ENCODE results near the gene HES1. TPM values are rescaled to one million over a fixed set of nuclear protein-coding genes. Genes with fewer than 3 reads are reported as not detected.

Gene HES1
- total and polyA plus RNA-seq, 9 of the 15 experiments (the other 6 are each of a cell fraction or from before 2014, with no cell fraction given), result 3.4 to 37.0 (median 19.3) TPM

DNA sequence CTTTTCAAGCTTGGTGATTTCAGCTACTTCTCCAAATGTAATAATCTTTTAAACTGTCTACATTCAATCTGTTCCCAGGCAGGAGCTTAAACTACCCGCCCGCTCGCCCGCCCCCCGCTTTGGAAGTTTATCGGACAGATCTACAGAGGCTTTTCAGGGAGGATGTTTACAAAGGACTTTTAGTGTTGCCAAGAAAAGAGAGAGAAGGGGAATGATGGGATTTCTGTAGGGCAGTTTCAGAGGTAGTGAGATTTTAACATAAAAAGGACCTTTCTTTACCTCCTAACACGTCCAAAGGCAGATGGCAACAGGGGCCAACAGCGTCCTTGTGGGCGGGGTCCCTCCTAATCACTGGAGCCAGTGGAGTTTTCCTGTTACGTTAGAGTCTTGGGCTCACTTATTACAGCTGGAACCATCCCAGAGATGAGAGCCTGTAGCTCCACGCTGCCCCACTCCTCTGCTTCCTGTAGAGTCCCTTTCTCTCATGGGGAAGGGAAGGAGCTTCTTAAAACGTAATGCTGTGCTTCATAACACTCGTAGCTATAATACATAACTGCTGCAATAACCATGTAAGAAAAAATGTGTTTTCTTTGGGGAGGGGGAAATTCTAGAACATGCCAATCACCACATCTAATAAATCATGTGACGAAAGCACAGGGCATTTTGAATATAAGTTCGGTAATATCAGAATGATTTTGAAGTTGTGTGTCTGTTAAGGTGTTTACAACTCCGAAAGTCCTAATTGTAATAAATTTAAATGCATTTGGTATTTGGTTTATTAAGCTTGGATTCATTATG, 30.9 kb downstream of the HES1 start:
- WGBS (ENCODE audit: insufficient coverage, low coverage, missing lambda C conversion rate), result 13% methylated on average over 16 of the region's 16 CpGs
- peak; percentile 20 to 69 (median 38) for DNase-seq (ENCODE audit: extremely low read depth in 1 of 4, low spot score in 3 of 4)
- FAIRE-seq, result peak; percentile 63
- H3K9ac ChIP-seq (ENCODE audit: insufficient read depth in 1 of 2, low read depth in 2 of 2, low read length in 2 of 2), result peak overlapping the region; percentile 38 to 57; a peak in 2 of 4 replicates
- no peaks in the 10 kb centered on the region for H4K20me1 ChIP-seq (replicated peaks; ENCODE audit: control insufficient read depth, insufficient read depth, low read length)
- peak; percentile 80 for ATAC-seq
- no peaks in the 10 kb centered on the region for H3K9me1 ChIP-seq (ENCODE audit: control insufficient read depth, insufficient read depth, low read length)
- no TSS peak for BruUV-seq (replicated peaks)
- H3K27me3 ChIP-seq (ENCODE audit: control insufficient read depth in 2 of 2, insufficient read depth in 2 of 2, low read length in 2 of 2), result no peaks in the 10 kb centered on the region
- peak overlapping the region; percentile 72 for H3K4me2 ChIP-seq (ENCODE audit: insufficient read depth, low read length)
- POLR2A ChIA-PET, result interaction anchor here (0.6 to 2.0 kb wide), 8 partner anchors 10 to 844 kb away, joined by 3 to 8 read pairs (median 4); no protein-coding TSS in a partner anchor
- H3K79me2 ChIP-seq (ENCODE audit: control insufficient read depth, insufficient read depth, low read length), result no peaks in the 10 kb centered on the region
- CTCF ChIA-PET (ENCODE audit: low intra/inter-chr PET ratio), result no interaction called here
- H3K9me3 ChIP-seq (replicated peaks; ENCODE audit: control insufficient read depth, insufficient read depth, low read depth, low read length), result no peaks in the 10 kb centered on the region
- H2AFZ ChIP-seq (ENCODE audit: low read depth, low read length), result peak overlapping the region; percentile 79
- in situ Hi-C loops (cut with MboI), result loop anchor here (10.0 kb wide), 1 partner anchor 148 kb away; no protein-coding TSS in a partner anchor
- intact Hi-C loops (cut with micrococcal nuclease), result loop anchor here (5.0 kb wide), 1 partner anchor 150 kb away; no protein-coding TSS in a partner anchor
- H3K4me1 ChIP-seq (replicated peaks in 1 of 2; ENCODE audit: control insufficient read depth in 2 of 2, insufficient read depth in 2 of 2, low read length in 2 of 2), result peaks cover 0 to 18% of the 10 kb centered on the region in 2 experiments; a peak in 4 of 5 replicates
- 0 out of 2 replicates have a peak overlapping the region, but pooled peaks have one; percentile 5 for H3K4me3 ChIP-seq
- no peaks in the 10 kb centered on the region for H3K36me3 ChIP-seq (ENCODE audit: control insufficient read depth, insufficient read depth, low read length)
- peak overlapping the region; percentile 12; the same call in 1 of the 3 replicates for H3K27ac ChIP-seq (ENCODE audit: extremely low read depth, low read depth, low read length)
- TF ChIP-seq FOXK2 (conservative IDR thresholded peaks at IDR 0.05 in 1 of 2, IDR thresholded peaks at IDR 0.05 in 1 of 2; ENCODE audit: low read depth in 2 of 2) (peak; percentile 78 to 82), RCOR1 (IDR thresholded peaks at IDR 0.05; ENCODE audit: borderline replicate concordance in 1 of 2, low read depth in 2 of 2, low read length in 2 of 2) (peak in 1 of 2 experiments; percentile 40; a peak in 1 of 4 replicates), CCNT2 (IDR thresholded peaks at IDR 0.05; ENCODE audit: borderline replicate concordance, extremely low read depth, insufficient read length, low read depth, low read length) (peak; percentile 17), SMARCA4 (IDR thresholded peaks at IDR 0.05) (peak; percentile 64; the same call in 1 of the 2 replicates), IFI16 (CRISPR knock-in tag; IDR thresholded peaks at IDR 0.05) (no peak), RB1 (IDR thresholded peaks at IDR 0.05; ENCODE audit: low read depth) (peak; percentile 29; the same call in 1 of the 2 replicates), CXXC5 (CRISPR knock-in tag; IDR thresholded peaks at IDR 0.05) (peak; percentile 24; the same call in 1 of the 2 replicates), ZNF274 (IDR thresholded peaks at IDR 0.05; ENCODE audit: borderline replicate concordance, low read depth, low read length) (no peak), DACH1 (IDR thresholded peaks at IDR 0.05; ENCODE audit: partially characterized antibody) (peak; percentile 35), RBBP5 (IDR thresholded peaks at IDR 0.05; ENCODE audit: borderline replicate concordance, insufficient read depth, low read length, poor library complexity, severe bottlenecking) (peak; percentile 44), CBFA2T3 (IDR thresholded peaks at IDR 0.05) (0 out of 2 replicates have a peak, but pooled peaks have one; percentile 9), ZNF165 (CRISPR knock-in tag; IDR thresholded peaks at IDR 0.05; ENCODE audit: borderline replicate concordance) (no peak), RAD21 (CRISPR knock-in tag; conservative IDR thresholded peaks at IDR 0.05 in 1 of 2, IDR thresholded peaks at IDR 0.05 in 1 of 2) (peak in 1 of 2 experiments; percentile 8; a peak in 1 of 4 replicates), ZBTB17 (CRISPR knock-in tag; IDR thresholded peaks at IDR 0.05) (no peak), MTA3 (IDR thresholded peaks at IDR 0.05; ENCODE audit: borderline replicate concordance) (peak; percentile 39; the same call in 1 of the 2 replicates), ETV1 (tag; conservative IDR thresholded peaks at IDR 0.05; ENCODE audit: low read depth) (peak; percentile 34), SOX6 (IDR thresholded peaks at IDR 0.05) (0 out of 2 replicates have a peak, but pooled peaks have one; percentile 8), LEF1 (IDR thresholded peaks at IDR 0.05) (peak; percentile 56; the same call in 1 of the 2 replicates), NBN (IDR thresholded peaks at IDR 0.05; ENCODE audit: low read depth) (peak; percentile 33; the same call in 1 of the 2 replicates), CTBP1 (IDR thresholded peaks at IDR 0.05; ENCODE audit: borderline replicate concordance) (peak; percentile 65; the same call in 1 of the 2 replicates), L3MBTL2 (IDR thresholded peaks at IDR 0.05) (peak; percentile 28; the same call in 1 of the 2 replicates)
- TF ChIP-seq, protein P1, sequence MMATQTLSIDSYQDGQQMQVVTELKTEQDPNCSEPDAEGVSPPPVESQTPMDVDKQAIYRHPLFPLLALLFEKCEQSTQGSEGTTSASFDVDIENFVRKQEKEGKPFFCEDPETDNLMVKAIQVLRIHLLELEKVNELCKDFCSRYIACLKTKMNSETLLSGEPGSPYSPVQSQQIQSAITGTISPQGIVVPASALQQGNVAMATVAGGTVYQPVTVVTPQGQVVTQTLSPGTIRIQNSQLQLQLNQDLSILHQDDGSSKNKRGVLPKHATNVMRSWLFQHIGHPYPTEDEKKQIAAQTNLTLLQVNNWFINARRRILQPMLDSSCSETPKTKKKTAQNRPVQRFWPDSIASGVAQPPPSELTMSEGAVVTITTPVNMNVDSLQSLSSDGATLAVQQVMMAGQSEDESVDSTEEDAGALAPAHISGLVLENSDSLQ (IDR thresholded peaks at IDR 0.05), result peak; percentile 83
